OCI-LY3 (cell line): ENCODE measurements around the gene VAV1.
A peak's percentile ranks its signal among the peaks of the same experiment; 100 is the strongest.

Experiments
- H2AFZ ChIP-seq: fragments of 200-600, 300-600 bp; shearing (Covaris generic); 2 replicates; pipeline ENCODE4 v1.6.0; 2014; ENCODE audit warnings: antibody characterized with exemption, low read depth, low read length
- H3K27ac ChIP-seq: fragments of 200-600, 300-600 bp; sonication (generic); 2 replicates; pipeline ENCODE4 v1.5.1; 2014; ENCODE audit warnings: mild to moderate bottlenecking, low read length, moderate library complexity, mixed read lengths
- H3K27me3 ChIP-seq: fragments of 200-600, 300-600 bp; sonication (generic); 2 replicates; pipeline ENCODE4 v1.6.1; 2014; ENCODE audit warnings: low read depth, low read length, mixed read lengths
- H3K36me3 ChIP-seq: fragments of 200-600, 300-600 bp; sonication (generic); replicated peaks from 2 replicates; pipeline ENCODE3; 2014; ENCODE audit warnings: low read depth, low read length, mixed read lengths
- H3K4me1 ChIP-seq: fragments of 300-600, 200-600 bp; sonication (generic); 2 replicates; pipeline ENCODE4 v1.6.1; 2014; ENCODE audit warnings: low read length, mixed read lengths
- H3K4me2 ChIP-seq: fragments of 200-600, 300-600 bp; sonication (generic); 2 replicates; pipeline ENCODE4 v1.6.1; 2014; ENCODE audit warnings: low read length, mixed read lengths
- H3K4me3 ChIP-seq: fragments of 300-600, 200-600 bp; sonication (generic); 2 replicates; pipeline ENCODE4 v1.5.1; 2014; ENCODE audit warnings: antibody characterized with exemption, mild to moderate bottlenecking, low read length, moderate library complexity
- H3K79me2 ChIP-seq: fragments of 300-600, 200-600 bp; shearing (Covaris generic); 2 replicates; pipeline ENCODE4 v1.6.1; 2014; ENCODE audit warnings: mild to moderate bottlenecking, low read length, mixed read lengths
- H3K9ac ChIP-seq: fragments of 300-600, 200-600 bp; shearing (Covaris generic); 2 replicates; pipeline ENCODE4 v1.6.0; 2014; ENCODE audit warnings: mild to moderate bottlenecking, low read length, moderate library complexity
- H3K9me3 ChIP-seq: fragments of 200-600, 300-600 bp; shearing (Covaris generic); 2 replicates; pipeline ENCODE4 v1.6.1; 2014; ENCODE audit warnings: low read length, mixed read lengths; ENCODE audit not compliant: insufficient read depth
- H4K20me1 ChIP-seq: fragments of 200-600, 300-600 bp; sonication (generic); 2 replicates; pipeline ENCODE4 v1.6.1; 2016; ENCODE audit warnings: low read length, mixed read lengths; ENCODE audit not compliant: insufficient read depth
- EZH2phosphoT487 ChIP-seq: fragments of 200-600 bp; shearing (Covaris generic); IDR thresholded peaks from 2 replicates; pipeline ENCODE4 v1.6.1; 2018; ENCODE audit warnings: antibody characterized with exemption, mixed run types, low read depth
- TF ChIP-seq, protein P1 (sequence below): fragments of 200-600, 300-600 bp; sonication (generic); IDR thresholded peaks from 2 replicates; pipeline ENCODE4 v1.5.1; 2014; ENCODE audit warnings: antibody characterized with exemption, low read length, low read depth

VAV1 gene

DNA sequence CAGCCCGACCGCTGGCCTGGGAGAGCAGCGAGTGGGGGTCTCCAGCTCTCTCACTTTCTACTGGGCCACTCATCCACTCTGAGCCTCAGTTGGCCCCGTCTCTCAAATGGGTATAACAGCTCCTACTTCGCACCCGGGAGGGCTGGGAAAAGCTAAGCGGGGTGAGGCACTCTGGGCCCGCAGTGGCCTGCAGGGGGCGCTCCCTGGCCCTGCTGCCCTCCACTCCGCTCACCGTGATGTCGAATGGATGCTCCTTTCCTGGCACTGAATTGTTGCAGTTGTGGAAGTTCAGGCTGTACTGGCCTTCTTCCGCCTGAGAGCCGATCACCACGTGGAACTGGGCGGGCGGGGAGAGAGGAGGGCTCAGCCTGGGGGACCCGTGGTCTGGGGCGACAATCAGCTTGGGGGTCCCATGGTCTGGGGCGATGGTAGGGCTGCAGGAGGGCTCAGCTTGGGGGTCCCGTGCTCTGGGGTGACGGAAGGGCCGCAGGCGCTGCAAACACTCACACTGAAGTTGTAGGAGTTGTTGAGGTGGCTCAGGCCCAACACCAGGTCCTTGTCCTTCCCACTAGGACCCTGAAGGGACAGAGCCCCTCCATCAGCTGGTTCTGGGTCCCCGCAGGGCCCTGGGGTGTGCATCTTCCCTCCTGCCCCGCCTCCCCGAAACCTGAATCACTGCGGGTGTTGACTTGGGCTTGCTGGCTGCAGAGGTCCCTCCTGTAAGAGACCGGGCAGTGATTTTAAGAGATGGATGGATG, 39.0 kb upstream of the VAV1 start:
- Histone ChIP-seq H3K4me1 (peaks cover 18% of the 10 kb centered on the region), H3K9ac (no peak overlapping the region), H3K27me3 (no peaks in the 10 kb centered on the region), H3K4me2 (no peak overlapping the region), H3K79me2 (peaks cover 16% of the 10 kb centered on the region), H4K20me1 (no peaks in the 10 kb centered on the region), H3K4me3 (no peak overlapping the region), H3K36me3 (peaks cover 5% of the 10 kb centered on the region), H3K27ac (no peak overlapping the region), H2AFZ (no peak overlapping the region), H3K9me3 (no peaks in the 10 kb centered on the region)
- TF ChIP-seq, protein P1, sequence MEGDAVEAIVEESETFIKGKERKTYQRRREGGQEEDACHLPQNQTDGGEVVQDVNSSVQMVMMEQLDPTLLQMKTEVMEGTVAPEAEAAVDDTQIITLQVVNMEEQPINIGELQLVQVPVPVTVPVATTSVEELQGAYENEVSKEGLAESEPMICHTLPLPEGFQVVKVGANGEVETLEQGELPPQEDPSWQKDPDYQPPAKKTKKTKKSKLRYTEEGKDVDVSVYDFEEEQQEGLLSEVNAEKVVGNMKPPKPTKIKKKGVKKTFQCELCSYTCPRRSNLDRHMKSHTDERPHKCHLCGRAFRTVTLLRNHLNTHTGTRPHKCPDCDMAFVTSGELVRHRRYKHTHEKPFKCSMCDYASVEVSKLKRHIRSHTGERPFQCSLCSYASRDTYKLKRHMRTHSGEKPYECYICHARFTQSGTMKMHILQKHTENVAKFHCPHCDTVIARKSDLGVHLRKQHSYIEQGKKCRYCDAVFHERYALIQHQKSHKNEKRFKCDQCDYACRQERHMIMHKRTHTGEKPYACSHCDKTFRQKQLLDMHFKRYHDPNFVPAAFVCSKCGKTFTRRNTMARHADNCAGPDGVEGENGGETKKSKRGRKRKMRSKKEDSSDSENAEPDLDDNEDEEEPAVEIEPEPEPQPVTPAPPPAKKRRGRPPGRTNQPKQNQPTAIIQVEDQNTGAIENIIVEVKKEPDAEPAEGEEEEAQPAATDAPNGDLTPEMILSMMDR: peak; percentile 45
- no peak for TF ChIP-seq EZH2phosphoT487

GRCh38 chr19:6734096-6734696, 38.3 kb upstream of the VAV1 start:
- no peak overlapping the region for H2AFZ ChIP-seq
- peaks cover 20% of the 10 kb centered on the region for H3K4me1 ChIP-seq
- no peak overlapping the region for H3K27ac ChIP-seq
- H3K4me2 ChIP-seq: no peak overlapping the region
- no peak for TF ChIP-seq EZH2phosphoT487
- TF ChIP-seq, protein P1: no peak
- H3K79me2 ChIP-seq: peaks cover 16% of the 10 kb centered on the region
- H3K9me3 ChIP-seq: no peaks in the 10 kb centered on the region
- no peak overlapping the region for H3K9ac ChIP-seq
- H4K20me1 ChIP-seq: no peaks in the 10 kb centered on the region
- no peak overlapping the region for H3K4me3 ChIP-seq
- H3K27me3 ChIP-seq: no peaks in the 10 kb centered on the region
- peaks cover 5% of the 10 kb centered on the region for H3K36me3 ChIP-seq

GRCh38 chr19:6735181-6735911, 37.2 kb upstream of the VAV1 start:
- H3K4me3 ChIP-seq: peak overlapping the region; percentile 85
- H3K9me3 ChIP-seq: no peaks in the 10 kb centered on the region
- H4K20me1 ChIP-seq: no peaks in the 10 kb centered on the region
- peaks cover 24% of the 10 kb centered on the region for H3K79me2 ChIP-seq
- H3K36me3 ChIP-seq: peaks cover 2% of the 10 kb centered on the region
- no peaks in the 10 kb centered on the region for H3K27me3 ChIP-seq
- peak overlapping the region; percentile 92 for H3K9ac ChIP-seq
- peak overlapping the region; percentile 80 for H3K27ac ChIP-seq
- peaks cover 20% of the 10 kb centered on the region for H3K4me1 ChIP-seq
- H2AFZ ChIP-seq: no peak overlapping the region
- TF ChIP-seq, protein P1: no peak
- no peak for TF ChIP-seq EZH2phosphoT487
- peak overlapping the region; percentile 79 for H3K4me2 ChIP-seq
